ENCODE results near the gene UBL4A. TPM values are rescaled to one million over a fixed set of nuclear protein-coding genes. Genes with fewer than 3 reads are reported as not detected.

Gene UBL4A
- total and polyA plus RNA-seq, 2 of the 13 experiments (the other 11 are each of a cell fraction or from before 2014, with no cell fraction given), result 16.8 to 25.5 TPM

GRCh38 chrX:154534526-154535322 is 48.3 kb upstream of the UBL4A start (continued):
- 0 out of 2 replicates have a peak, but pooled peaks have one; percentile 50 for TF ChIP-seq IKZF5 (CRISPR knock-in tag; IDR thresholded peaks at IDR 0.05)
- TF ChIP-seq ELF3 (CRISPR knock-in tag; IDR thresholded peaks at IDR 0.05), result 0 out of 2 replicates have a peak, but pooled peaks have one; percentile 28
- TF ChIP-seq THAP11 (CRISPR knock-in tag; IDR thresholded peaks at IDR 0.05), result peak; percentile 43; the same call in 1 of the 2 replicates
- peak; percentile 69 for TF ChIP-seq YY1 (IDR thresholded peaks at IDR 0.05; ENCODE audit: insufficient read depth, insufficient replicate concordance, low read depth, low read length)
- peak; percentile 40; the same call in 1 of the 2 replicates for TF ChIP-seq PATZ1 (CRISPR knock-in tag; IDR thresholded peaks at IDR 0.05)
- TF ChIP-seq PAF1 (CRISPR knock-in tag; IDR thresholded peaks at IDR 0.05), result no peak
- 0 out of 2 replicates have a peak, but pooled peaks have one; percentile 20 for TF ChIP-seq PHF8 (CRISPR knock-in tag; IDR thresholded peaks at IDR 0.05)
- 0 out of 2 replicates have a peak, but pooled peaks have one; percentile 41 for TF ChIP-seq SMAD1 (CRISPR knock-in tag; IDR thresholded peaks at IDR 0.05; ENCODE audit: borderline replicate concordance, low read depth)
- peak; percentile 90 for TF ChIP-seq ZNF263 (CRISPR knock-in tag; IDR thresholded peaks at IDR 0.05)
- TF ChIP-seq HNRNPUL1 (IDR thresholded peaks at IDR 0.05; ENCODE audit: low read depth, low read length), result no peak
- TF ChIP-seq TRIM22 (IDR thresholded peaks at IDR 0.05), result no peak
- TF ChIP-seq ZSCAN12 (CRISPR knock-in tag; IDR thresholded peaks at IDR 0.05), result no peak
- TF ChIP-seq NFE2L2 (IDR thresholded peaks at IDR 0.05; ENCODE audit: low read length), result no peak
- TF ChIP-seq, protein P1, sequence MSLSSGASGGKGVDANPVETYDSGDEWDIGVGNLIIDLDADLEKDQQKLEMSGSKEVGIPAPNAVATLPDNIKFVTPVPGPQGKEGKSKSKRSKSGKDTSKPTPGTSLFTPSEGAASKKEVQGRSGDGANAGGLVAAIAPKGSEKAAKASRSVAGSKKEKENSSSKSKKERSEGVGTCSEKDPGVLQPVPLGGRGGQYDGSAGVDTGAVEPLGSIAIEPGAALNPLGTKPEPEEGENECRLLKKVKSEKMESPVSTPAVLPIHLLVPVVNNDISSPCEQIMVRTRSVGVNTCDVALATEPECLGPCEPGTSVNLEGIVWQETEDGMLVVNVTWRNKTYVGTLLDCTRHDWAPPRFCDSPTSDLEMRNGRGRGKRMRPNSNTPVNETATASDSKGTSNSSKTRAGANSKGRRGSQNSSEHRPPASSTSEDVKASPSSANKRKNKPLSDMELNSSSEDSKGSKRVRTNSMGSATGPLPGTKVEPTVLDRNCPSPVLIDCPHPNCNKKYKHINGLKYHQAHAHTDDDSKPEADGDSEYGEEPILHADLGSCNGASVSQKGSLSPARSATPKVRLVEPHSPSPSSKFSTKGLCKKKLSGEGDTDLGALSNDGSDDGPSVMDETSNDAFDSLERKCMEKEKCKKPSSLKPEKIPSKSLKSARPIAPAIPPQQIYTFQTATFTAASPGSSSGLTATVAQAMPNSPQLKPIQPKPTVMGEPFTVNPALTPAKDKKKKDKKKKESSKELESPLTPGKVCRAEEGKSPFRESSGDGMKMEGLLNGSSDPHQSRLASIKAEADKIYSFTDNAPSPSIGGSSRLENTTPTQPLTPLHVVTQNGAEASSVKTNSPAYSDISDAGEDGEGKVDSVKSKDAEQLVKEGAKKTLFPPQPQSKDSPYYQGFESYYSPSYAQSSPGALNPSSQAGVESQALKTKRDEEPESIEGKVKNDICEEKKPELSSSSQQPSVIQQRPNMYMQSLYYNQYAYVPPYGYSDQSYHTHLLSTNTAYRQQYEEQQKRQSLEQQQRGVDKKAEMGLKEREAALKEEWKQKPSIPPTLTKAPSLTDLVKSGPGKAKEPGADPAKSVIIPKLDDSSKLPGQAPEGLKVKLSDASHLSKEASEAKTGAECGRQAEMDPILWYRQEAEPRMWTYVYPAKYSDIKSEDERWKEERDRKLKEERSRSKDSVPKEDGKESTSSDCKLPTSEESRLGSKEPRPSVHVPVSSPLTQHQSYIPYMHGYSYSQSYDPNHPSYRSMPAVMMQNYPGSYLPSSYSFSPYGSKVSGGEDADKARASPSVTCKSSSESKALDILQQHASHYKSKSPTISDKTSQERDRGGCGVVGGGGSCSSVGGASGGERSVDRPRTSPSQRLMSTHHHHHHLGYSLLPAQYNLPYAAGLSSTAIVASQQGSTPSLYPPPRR (CRISPR knock-in tag; IDR thresholded peaks at IDR 0.05; ENCODE audit: borderline replicate concordance), result 0 out of 2 replicates have a peak, but pooled peaks have one; percentile 26
- TF ChIP-seq CSRNP2 (CRISPR knock-in tag; conservative IDR thresholded peaks at IDR 0.05; ENCODE audit: low read depth), result no peak
